Activated CD4-positive, alpha-beta T cell treated with anti-CD3 and anti-CD28 coated beads, Interleukin-2, amount 50 U/mL, for 4 hours (primary cell): ENCODE results near the gene CYB5R3.
A peak's percentile ranks its signal among the peaks of the same experiment; 100 is the strongest.
"Not testable (repeated sequence)": the region's sequence is repeated elsewhere in the genome, so short reads cannot be mapped to it uniquely, and the experiment has no call there.

Experiments used
- DNase-seq, 2 experiments: peaks; one replicate each; pipeline ENCODE4 v3.0.0-alpha.2; 2020

CYB5R3 gene

DNA sequence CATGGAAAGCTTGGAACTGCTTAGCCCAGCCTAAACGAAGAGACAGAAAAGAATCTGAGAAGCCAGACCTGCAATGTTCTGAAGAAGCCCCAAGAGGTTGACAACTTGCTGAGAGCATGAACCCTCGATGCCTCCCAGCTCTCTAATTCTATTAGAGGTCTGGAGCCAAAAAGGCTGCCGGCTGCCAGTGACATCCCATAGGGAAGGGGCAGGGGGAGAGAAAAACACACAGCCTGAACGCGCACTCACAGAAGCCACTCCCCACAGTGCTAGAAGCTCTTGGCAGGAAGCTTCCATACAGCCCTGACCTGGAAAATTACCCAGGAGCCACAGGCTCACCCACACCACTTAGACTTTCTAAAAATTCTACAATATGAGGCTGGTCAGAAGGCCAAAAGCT, 52.9 kb downstream of the CYB5R3 start:
- no peak for DNase-seq

DNA sequence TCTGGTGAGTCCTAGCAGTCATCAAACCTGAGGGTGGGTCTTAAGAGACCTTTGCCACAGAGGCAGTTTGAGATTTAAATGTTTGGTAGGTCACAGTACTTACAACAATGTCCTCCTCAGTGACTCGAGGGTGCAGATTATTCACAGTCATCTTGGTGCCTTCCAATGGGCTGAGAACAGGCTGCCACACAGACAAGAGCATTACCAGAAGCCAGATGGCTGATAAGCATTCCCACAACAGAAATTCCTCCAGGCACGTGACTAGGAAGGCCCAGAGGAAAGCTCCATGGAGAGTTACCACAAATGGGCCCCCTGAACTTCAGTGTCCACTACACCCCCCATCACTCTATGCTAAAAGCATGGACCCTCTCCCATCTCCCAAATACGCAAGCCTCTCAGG, 53.8 kb downstream of the CYB5R3 start:
- no peak for DNase-seq

DNA sequence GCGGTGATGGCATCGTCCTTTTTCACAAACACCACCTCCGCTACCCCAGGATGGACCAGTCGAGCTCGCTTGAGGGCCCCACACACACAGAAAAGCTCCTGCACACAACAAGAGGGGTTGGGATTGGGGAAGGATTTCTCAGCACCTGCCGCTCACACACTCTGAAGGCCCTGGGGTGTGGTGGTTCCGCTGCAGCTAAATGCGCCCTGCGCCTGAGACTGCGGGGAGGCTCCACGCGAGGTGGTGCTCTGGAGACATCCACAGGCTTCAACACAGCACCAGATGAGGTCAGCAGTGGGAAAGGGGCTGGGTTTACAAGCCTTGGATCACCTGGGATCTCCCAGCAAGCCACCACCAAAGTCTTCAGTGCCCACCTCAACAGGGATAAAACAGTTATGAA, 57.2 kb downstream of the CYB5R3 start:
- DNase-seq, result no peak

DNA sequence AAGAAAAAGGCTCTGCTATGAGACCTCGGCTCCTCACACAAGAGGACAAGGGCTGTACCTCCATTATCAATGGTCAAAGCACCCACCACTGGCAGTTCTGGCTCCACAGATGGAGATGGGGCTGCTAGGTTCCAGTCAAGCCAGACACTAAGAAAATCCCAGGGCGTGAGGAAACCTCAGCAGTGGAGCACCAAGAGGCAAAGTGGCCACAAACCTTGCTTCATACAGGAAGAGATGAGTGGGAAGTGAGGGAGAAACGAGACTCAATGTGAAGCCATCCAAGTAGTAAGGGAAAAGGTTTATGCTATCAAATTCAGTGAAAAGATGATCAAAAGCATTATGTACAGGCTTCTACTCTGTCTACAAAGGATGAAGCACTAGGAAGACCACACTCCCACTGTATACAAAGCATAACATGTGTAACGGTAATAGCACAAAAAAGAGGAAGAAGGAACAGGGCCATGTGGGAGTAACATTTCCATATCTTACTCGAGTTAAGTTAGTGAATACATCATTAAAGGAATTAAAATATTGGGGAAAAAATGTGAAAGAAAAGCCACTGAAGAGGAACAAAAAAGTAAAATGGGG, 61.5 kb downstream of the CYB5R3 start:
- no peak for DNase-seq

DNA sequence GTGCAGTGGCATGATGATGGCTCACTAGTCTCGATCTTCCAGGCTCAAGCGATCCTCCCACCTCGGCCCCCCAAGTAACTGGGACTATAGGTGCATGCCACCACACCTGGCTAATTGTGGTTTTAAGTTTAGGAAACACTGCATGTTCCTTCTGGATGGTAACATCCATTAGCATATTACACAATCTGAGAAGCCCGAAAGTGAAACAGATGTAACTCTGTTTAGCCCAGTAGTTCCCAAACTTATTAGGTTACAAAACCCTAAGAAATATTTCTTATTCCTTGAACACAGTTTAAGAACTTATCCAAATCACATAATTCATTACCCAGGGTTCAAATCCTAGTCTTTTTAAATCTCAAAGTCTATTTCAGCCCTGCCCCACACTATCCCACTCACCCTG, 62.8 kb downstream of the CYB5R3 start:
- DNase-seq, result no peak

DNA sequence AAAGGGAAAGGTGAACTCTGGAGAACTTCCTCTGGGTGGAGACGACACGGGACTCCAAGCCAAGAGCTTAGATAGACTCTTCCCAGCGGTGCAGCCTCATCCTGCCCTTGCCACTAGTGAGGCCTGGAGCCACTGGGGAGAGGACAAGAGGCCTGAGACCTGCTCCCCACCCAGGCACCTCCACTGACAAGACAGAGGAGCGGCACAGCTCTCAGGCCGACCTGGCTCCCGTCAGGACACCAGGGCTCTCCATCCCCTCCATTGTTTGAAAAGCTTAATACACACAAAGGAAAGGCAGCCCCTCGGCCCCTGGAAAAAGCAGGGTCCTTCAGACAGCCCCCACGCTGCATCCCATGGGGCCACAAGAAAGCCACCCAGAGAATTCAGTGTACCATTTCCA, 64.1 kb downstream of the CYB5R3 start:
- no peak for DNase-seq

DNA sequence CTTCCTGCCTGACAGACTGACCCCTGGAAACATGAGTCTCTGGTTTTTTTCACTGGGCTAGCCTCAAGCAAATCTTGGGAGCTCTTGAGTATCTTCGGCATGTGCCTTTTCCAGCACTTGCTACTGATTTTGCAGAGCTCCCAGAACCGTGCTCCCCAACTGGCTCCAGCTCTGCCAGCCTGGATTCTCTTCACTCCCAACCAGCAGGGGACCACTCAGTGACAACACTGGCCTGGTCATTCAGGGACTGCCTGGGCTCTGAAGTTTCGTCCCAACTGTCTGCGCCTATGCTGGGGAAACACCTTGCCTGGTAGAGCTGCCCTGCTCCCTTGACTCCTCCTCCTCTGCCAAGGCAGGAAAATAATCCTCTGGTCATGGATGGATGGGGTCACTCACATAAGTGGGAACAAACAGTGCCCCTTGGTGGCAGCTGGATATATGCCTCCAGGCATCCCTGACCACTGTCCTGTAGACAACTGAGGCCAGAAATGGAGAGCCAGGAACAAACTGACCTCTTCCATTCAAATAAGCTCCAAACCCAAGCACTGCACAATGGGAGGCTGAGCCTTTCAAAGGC, 64.7 kb downstream of the CYB5R3 start:
- DNase-seq, result no peak

DNA sequence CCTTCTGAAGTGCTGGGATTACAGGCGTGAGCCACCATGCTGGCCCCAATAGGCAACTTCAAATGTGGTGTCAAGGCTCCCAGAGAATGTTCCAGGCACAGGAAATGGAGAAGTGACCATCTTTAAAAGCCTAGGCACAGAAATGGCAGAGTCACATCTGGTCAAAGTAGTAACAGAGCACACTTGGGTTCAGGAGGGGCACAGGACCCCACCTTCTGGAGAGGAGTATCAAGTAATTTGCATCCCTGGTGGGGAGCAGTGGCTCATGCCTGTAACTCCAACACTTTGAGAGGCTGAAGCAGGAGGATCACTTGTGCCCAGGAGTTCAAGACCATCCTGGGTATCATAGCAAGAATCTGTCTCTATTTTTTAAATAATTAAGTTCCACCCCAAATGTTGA, 66.2 kb downstream of the CYB5R3 start:
- DNase-seq, result no peak

DNA sequence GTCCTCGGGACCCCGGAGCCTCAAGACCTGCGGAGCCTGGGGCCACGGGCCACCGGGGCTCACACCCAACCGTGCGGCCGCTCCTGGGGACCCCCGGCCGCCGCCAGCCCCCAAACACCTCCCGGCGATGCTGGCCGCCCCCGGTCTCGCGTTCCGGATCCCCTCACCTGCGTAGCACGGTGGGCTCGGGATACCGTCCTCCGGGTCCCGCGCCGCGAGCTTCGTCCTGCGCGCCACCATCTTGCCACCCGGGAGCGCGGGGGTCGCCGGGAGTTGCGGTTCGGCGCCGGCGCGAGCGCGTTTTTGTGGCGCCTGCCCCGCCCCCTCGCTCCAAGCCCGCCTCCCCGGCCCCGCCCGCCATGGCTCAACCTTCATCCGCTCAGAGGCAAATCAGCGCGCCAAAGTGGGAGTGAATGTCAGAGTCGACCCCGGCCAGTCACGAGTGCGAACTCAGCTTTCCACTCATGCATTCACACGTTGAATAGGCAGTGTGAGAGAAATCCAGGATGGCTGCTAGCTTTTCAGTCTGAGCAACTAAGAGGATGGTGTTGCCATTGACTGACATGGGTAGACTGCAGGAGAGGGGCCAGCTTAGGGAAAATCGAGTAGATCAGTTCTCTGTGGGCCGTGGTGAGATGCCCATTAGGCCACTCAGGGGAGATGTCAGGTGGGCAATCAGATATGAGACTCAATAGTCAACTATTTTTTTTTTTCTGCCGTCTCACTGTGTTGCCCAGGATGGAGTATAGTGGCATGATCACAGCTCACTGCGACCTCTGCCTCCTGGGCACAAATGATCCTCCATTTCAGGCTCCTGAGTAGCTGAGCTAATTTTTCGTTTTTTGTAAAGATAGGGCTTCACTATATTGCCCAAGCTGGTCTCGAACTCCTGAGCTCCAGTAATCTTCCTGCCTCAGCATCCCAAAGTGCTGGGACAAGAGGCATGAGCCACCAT, 67.2 kb downstream of the CYB5R3 start:
- DNase-seq, result peak; percentile 83

DNA sequence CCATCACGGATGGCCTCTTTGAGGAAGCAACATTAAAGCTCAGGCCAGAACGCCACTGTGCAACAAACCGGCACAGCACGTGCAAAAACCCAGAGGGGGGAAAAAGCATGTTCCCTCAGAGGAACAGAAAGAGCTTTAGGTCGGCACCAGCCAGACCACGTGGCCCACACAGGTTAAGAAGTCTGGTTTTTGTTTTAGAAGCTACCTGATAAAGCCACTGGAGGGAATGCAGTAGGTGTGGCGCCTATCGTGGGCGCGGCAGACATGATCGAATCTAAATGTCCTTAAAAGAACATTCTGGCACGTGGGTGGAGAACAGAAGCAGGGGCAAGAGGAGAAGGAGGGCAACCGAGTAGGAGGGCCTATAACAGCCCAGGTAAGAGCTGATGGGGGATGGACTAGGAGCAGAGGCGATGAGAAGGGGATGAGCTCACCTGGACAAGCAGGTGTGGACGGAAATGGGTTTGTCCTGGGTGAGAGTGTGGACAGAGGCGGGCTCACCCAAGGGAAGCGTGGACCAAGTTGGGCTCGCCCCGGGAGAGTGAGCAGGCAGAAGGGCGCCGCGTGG, 67.9 kb downstream of the CYB5R3 start:
- DNase-seq, result not testable (repeated sequence)

DNA sequence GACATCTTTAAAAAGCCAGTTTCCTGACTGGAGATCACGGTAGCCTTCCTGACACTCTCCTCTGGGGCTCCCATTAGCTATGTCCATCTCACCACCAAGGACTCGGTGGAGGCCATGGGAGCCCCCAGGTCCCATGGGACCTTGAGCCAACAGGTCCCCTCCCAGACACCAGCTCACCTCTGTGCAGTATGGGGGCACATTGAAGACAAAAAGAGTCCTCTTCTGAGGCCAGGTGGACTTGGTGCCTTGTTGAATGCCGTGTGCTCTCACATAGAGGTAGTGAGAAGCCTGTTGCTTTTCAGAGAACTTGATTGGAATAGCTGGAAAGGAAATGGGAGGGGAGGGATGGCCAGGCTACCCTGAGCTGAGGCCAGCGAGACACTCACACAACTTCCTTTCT, 69.2 kb downstream of the CYB5R3 start:
- DNase-seq, result not testable (repeated sequence)

DNA sequence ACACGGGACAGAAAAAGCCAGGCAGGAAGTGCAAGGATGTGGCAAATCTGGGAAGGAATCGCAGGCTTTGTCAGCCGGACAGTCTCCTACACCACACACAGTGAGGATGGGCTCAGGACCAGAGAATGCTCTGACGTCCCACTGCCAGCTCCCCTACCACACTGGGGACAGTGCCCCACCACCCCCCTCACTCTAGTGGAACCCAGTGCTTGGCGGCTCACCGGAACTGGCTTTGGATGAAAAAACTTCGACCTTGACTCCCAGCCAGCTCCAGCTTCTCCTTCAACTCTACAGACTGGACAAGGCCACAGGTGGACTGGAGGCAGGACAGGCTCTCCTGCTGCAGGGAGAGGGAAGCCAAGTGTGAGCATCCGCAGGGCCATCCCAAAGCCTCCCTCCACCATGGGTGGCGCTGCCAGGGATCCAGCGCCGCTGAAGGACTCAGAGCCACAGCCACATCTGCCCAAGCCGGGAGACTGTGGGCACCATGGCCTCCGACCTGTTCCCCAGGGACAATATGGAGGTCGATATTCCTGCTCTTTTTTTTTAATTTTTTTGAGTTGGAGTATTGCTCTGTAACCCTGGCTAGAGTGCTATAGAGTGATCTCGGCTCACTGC, 71.5 kb downstream of the CYB5R3 start:
- DNase-seq, result no peak

DNA sequence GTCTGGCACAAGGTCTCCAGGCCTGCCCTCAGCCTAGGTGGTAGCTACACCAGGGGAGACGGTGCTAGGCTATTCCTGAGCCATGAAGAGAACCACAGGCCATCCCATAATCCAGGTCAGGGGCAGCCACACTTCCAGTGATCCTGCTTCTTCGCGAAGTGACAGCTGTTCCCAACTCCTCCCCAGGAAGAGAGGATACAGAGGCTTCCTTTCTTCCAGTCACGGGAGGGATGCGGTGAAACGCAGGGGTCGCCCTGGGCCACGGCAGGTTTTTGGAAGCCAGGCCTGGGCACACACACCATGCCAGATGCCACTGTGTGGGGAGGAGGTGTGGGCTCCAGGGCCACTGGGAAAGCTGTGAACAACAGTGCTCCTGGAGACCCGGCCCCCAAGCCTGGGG, 72.1 kb downstream of the CYB5R3 start:
- not testable (repeated sequence) for DNase-seq

DNA sequence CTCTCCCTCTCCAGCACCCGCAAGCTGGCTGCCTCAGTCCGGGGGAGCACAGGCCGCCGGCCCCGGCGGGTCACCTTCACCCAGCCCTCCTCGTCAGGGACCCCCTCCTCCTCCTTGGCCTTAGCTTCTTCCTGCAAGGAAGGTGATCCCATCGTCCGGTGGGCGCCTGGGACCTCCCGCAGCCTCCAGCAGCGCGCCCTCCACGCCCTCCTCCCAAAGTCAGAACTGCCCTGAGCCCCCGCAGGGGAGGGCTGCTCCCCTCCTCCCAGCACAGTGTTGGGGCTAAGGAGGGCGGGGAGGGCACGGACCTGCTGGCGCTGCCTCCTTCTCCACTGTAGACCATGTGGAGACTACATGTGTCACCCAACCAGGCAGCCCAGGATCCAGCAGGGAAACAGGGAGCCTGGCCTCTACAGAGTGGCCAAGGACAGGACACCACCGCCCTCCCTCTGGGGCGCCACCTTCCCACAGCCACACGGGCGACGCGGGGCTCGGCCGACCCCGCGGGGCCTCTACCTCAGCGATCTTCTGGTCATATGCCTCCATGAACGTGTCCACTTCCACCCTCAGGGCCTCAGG, 73.1 kb downstream of the CYB5R3 start:
- DNase-seq, result not testable (repeated sequence)

DNA sequence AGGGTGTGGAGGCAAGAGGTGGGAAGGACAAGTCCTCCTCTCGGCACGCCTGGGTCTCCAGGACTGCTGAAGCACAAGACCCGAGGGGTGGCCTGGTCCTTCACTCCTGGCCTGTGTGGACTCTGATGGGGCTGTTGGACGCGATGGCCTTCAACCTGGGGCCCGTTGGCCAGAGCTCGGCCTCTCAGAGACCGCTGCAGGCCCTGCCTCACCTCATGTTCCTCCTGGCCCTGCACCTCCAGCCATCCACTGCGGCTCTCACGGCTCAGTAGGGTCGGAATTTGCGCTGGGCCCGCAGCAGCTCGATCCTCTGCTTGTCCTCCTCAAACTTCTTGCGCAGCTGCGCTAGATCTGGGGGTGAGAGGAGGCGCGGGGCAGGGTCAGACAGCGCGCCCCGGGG, 74.7 kb downstream of the CYB5R3 start:
- not testable (repeated sequence) for DNase-seq

DNA sequence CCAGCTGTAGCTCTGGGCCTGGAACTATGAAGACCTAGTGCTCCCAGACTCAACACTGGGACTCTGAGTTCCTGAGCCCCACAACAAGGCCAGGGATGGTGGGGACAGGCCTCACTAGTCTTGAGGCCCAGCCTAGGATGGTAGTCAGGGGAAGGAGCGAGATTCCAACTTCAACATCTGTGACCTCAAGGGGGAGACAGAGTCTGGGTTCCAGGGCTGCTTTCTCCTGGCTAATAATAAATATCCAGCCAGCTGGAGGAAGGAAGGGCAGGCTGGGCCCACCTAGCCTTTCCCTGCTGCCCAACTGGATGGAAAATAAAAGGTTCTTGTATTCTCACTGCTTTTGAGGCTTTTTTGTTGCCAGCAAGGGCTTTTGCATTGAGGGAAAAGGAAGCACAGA, 75.1 kb downstream of the CYB5R3 start:
- not testable (repeated sequence) for DNase-seq

DNA sequence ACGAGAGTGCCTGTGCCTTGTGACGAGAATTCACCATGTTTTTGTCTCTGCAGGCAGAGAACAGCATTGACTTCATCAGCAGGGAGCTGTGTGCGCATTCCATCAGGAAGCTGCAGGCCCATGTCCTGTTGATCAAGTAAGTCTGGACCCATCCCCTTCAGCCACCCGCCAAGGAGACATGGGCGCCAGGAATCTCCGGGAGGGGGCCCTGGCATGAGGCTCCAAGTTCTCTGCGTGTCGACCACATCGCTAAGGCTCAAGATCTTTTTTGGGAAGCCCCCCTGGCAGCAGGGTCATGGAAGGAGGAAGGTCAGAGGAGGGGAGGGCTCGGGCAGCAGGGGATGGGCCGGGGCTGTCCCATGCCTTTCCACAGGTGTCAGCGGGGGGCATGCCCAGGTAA, 78.1 kb downstream of the CYB5R3 start:
- not testable (repeated sequence) for DNase-seq

DNA sequence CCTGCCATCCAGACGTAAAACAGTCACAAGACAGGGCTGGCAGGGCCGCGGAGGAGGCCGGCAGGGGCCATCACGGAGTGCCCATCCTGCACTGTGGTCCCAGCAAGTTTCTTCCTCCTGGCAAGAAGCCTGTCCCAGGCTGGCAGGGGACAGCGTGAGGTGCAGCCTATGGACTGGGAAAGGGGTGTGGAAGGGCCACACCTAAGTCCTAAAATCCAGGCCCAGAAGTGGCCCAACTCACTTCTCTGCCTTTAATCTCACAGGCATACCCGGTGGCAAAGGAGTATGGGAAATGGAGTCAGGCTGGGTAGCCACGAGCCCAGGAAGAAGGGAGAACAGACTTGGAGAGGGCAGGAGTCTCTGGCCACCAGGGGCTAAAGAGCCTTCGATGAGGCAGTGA, 78.6 kb downstream of the CYB5R3 start:
- DNase-seq, result not testable (repeated sequence)

DNA sequence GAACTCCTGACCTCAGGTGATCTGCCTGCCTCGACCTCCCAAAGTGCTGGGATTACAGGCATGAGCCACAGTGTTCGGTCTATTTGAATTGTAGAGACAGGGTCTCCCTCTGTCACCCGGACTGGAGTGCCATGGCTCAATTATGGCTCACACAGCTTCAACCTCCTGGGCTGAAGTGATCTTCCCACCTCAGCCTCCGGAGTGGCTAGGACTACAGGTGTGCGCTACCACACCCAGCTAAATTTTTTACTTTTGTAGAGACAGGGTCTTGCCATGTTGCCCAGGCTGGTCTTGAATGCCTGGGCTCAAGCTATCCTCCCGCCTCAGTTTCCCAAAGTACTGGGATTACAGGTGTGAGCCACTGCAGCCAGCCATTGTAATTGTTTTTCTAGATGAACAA, 81.2 kb downstream of the CYB5R3 start:
- not testable (repeated sequence) for DNase-seq
